Trophoblast cell (in vitro differentiated cells and primary cell): ENCODE data around the gene ACTR6.

Source experiments
- DNase-seq, 2 donors: peaks; one replicate each; pipeline ENCODE4 v3.0.0-alpha.2; 2016
- H2AFZ ChIP-seq: 2 replicates; pipeline ENCODE4 v1.6.1; 2013; ENCODE audit warnings: low read length, moderate library complexity, mild to moderate bottlenecking; ENCODE audit not compliant: insufficient read depth, poor library complexity
- H2AK5ac ChIP-seq: 2 replicates; pipeline ENCODE4 v1.6.1; 2013; ENCODE audit warnings: mild to moderate bottlenecking, low read length
- H2BK120ac ChIP-seq: 2 replicates; pipeline ENCODE4 v1.6.1; 2013; ENCODE audit warnings: low read length, mild to moderate bottlenecking, moderate library complexity; ENCODE audit not compliant: insufficient read depth, poor library complexity
- H2BK12ac ChIP-seq: 2 replicates; pipeline ENCODE4 v1.6.1; 2013; ENCODE audit warnings: mild to moderate bottlenecking, low read length, moderate library complexity
- H2BK5ac ChIP-seq: 2 replicates; pipeline ENCODE4 v1.6.1; 2013; ENCODE audit warnings: low read length, low read depth, moderate library complexity, mild to moderate bottlenecking; ENCODE audit not compliant: poor library complexity
- H3K14ac ChIP-seq: 2 replicates; pipeline ENCODE4 v1.6.1; 2013; ENCODE audit warnings: mild to moderate bottlenecking, low read length
- H3K18ac ChIP-seq: 2 replicates; pipeline ENCODE4 v1.6.1; 2013; ENCODE audit warnings: mild to moderate bottlenecking, low read length
- H3K23ac ChIP-seq: 2 replicates; pipeline ENCODE4 v1.6.1; 2013; ENCODE audit warnings: low read length
- H3K27ac ChIP-seq: 2 replicates; pipeline ENCODE4 v1.5.1; 2013; ENCODE audit warnings: low read depth, mild to moderate bottlenecking, inconsistent platforms, low read length, moderate library complexity
- H3K27me3 ChIP-seq: 2 replicates; pipeline ENCODE4 v1.6.1; 2013; ENCODE audit warnings: inconsistent platforms, mild to moderate bottlenecking, low read length, moderate library complexity; ENCODE audit not compliant: insufficient read depth
- H3K36me3 ChIP-seq, 2 experiments: 1 replicate in 1 of 2; 2 replicates in 1 of 2; pipeline ENCODE4 v1.6.1; 2013; ENCODE audit warnings: low read length in 2 of 2, mild to moderate bottlenecking in 2 of 2, moderate library complexity in 1 of 2; ENCODE audit not compliant: insufficient read depth in 2 of 2, control insufficient read depth in 1 of 2
- H3K4ac ChIP-seq: 2 replicates; pipeline ENCODE4 v1.6.1; 2013; ENCODE audit warnings: low read depth, mild to moderate bottlenecking, low read length, moderate library complexity
- H3K4me1 ChIP-seq, 2 experiments: 1 replicate in 1 of 2; 2 replicates in 1 of 2; pipeline ENCODE4 v1.6.1; 2013; ENCODE audit warnings: low read length in 2 of 2, mild to moderate bottlenecking in 2 of 2, moderate library complexity in 1 of 2; ENCODE audit not compliant: insufficient read depth in 2 of 2, control insufficient read depth in 1 of 2
- H3K4me2 ChIP-seq: 2 replicates; pipeline ENCODE4 v1.6.1; 2013; ENCODE audit warnings: inconsistent platforms, mild to moderate bottlenecking, low read length, moderate library complexity
- H3K4me3 ChIP-seq: 2 replicates; pipeline ENCODE4 v1.5.1; 2013; ENCODE audit warnings: mild to moderate bottlenecking, low read depth, low read length, inconsistent platforms
- H3K79me1 ChIP-seq: one replicate; pipeline ENCODE4 v1.6.1; 2013; ENCODE audit warnings: low read length
- H3K79me2 ChIP-seq: 2 replicates; pipeline ENCODE4 v1.6.1; 2013; ENCODE audit warnings: low read length, mild to moderate bottlenecking; ENCODE audit not compliant: control insufficient read depth, insufficient read depth, poor library complexity
- H3K9ac ChIP-seq: 2 replicates; pipeline ENCODE4 v1.6.1; 2013; ENCODE audit warnings: mild to moderate bottlenecking, low read length
- H3K9me3 ChIP-seq: 2 replicates; pipeline ENCODE4 v1.6.1; 2013; ENCODE audit warnings: low read depth, mild to moderate bottlenecking, control low read depth, inconsistent platforms, low read length; ENCODE audit not compliant: insufficient read depth
- H4K12ac ChIP-seq: 2 replicates; pipeline ENCODE4 v1.6.1; 2013; ENCODE audit warnings: low read depth, mild to moderate bottlenecking, low read length, moderate library complexity
- H4K8ac ChIP-seq: 2 replicates; pipeline ENCODE4 v1.6.1; 2013; ENCODE audit warnings: low read depth, mild to moderate bottlenecking, low read length, moderate library complexity
- H4K91ac ChIP-seq: one replicate; pipeline ENCODE4 v1.6.1; 2013; ENCODE audit warnings: low read depth, mild to moderate bottlenecking, low read length, moderate library complexity
- WGBS: extraction: QIAGEN DNeasy Blood & Tissue Kit; methylation state at CpG from one replicate; pipeline ENCODE4 v1.1.7; 2013; ENCODE audit warnings: missing lambda C conversion rate; ENCODE audit not compliant: insufficient read length, insufficient coverage; ENCODE audit errors: extremely low coverage; 5-methylcytosine and 5-hydroxymethylcytosine counted together

Gene ACTR6

GRCh38 chr12:100184549-100185145 is 16.0 kb upstream of the ACTR6 start:
- no peak overlapping the region for H3K4me3 ChIP-seq
- H3K27me3 ChIP-seq, result no peaks in the 10 kb centered on the region
- H3K9me3 ChIP-seq, result peaks cover 2% of the 10 kb centered on the region
- no peak overlapping the region for H2BK120ac ChIP-seq
- no peak overlapping the region for H4K8ac ChIP-seq
- no peak overlapping the region for H3K23ac ChIP-seq
- H3K4ac ChIP-seq, result no peak overlapping the region
- peaks cover 0 to 2% of the 10 kb centered on the region in 2 experiments for H3K4me1 ChIP-seq
- H3K79me2 ChIP-seq, result no peaks in the 10 kb centered on the region
- no peaks in the 10 kb centered on the region for H3K79me1 ChIP-seq
- no peak overlapping the region for H3K18ac ChIP-seq
- no peak overlapping the region for H3K4me2 ChIP-seq
- no peak overlapping the region for H2BK12ac ChIP-seq
- H3K9ac ChIP-seq, result no peak overlapping the region
- H2BK5ac ChIP-seq, result no peak overlapping the region
- no peak for DNase-seq
- no peak overlapping the region for H2AK5ac ChIP-seq
- no peak overlapping the region for H3K14ac ChIP-seq
- H3K27ac ChIP-seq, result no peak overlapping the region
- WGBS, result no CpG with 5 or more reads among the region's 8 CpGs
- no peak overlapping the region for H2AFZ ChIP-seq
- H4K12ac ChIP-seq, result no peak overlapping the region
- H3K36me3 ChIP-seq, result no peaks in the 10 kb centered on the region
- H4K91ac ChIP-seq, result no peak overlapping the region

DNA sequence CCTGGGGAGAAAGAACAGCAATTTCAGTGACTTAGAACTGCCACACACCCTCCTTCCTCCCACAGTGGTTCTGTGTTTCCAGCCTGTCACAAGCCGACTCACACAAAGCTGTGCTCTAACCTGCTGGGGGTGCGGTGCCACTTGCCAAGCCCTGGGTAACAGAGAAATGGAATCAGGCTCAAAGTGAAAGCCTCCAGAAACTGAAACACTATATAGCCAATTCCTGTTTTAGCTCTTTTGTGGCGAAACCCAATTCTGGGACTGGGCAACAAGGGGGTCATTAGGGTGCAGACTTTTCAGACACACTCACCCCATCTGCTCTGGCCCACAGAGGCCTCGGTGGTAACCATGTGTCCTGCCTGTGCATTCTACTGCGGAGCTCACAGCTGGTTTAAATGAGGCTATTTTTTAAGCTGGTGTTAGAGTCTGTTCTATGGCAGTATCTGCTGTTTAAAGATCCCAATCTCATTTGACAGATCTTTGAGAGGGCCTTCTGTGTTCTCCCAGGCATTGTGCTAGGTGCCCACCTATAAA is 15.2 kb upstream of the ACTR6 start:
- Histone ChIP-seq H2BK12ac (no peak overlapping the region), H3K9me3 (peaks cover 2% of the 10 kb centered on the region), H3K4ac (no peak overlapping the region), H4K91ac (no peak overlapping the region), H2BK5ac (no peak overlapping the region), H4K12ac (no peak overlapping the region), H3K18ac (no peak overlapping the region), H3K36me3 (no peaks in the 10 kb centered on the region), H3K79me2 (no peaks in the 10 kb centered on the region), H3K23ac (no peak overlapping the region), H2BK120ac (no peak overlapping the region), H3K27ac (no peak overlapping the region), H3K14ac (no peak overlapping the region), H3K4me2 (no peak overlapping the region), H4K8ac (no peak overlapping the region), H3K4me1 (peaks cover 0 to 2% of the 10 kb centered on the region in 2 experiments), H2AFZ (no peak overlapping the region), H3K9ac (no peak overlapping the region), H3K4me3 (no peak overlapping the region), H3K27me3 (no peaks in the 10 kb centered on the region), H2AK5ac (no peak overlapping the region), H3K79me1 (no peaks in the 10 kb centered on the region)
- WGBS, result no CpG with 5 or more reads among the region's 5 CpGs
- DNase-seq, result no peak

GRCh38 chr12:100186071-100186470 is 14.5 kb upstream of the ACTR6 start:
- no peak overlapping the region for H2AK5ac ChIP-seq

DNA sequence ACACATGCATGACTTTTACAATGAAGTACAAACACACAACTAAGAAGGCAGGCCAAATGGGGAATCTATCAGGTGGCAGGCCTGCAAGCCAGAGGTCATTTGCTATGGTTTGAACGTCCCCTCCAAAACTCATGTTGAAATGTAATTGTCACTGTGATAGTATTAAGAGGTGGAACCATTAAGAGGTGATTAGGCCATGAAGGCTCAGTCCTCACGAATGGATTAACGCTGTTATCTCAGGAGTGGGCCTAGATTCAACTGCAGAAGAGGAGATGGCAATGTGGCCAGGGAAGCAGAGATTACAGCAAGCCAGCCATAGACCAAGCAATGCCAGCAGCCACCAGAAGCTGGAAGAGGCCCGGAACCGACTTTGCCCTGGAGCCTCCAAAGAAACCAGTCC is 13.5 kb upstream of the ACTR6 start:
- Histone ChIP-seq H2BK12ac (no peak overlapping the region), H3K79me1 (no peaks in the 10 kb centered on the region), H3K4ac (no peak overlapping the region), H3K14ac (no peak overlapping the region), H4K8ac (no peak overlapping the region), H3K4me1 (peaks cover 0 to 2% of the 10 kb centered on the region in 2 experiments), H3K36me3 (no peaks in the 10 kb centered on the region), H2BK5ac (no peak overlapping the region), H3K79me2 (no peaks in the 10 kb centered on the region), H4K12ac (no peak overlapping the region), H3K23ac (no peak overlapping the region), H2BK120ac (no peak overlapping the region), H3K27ac (no peak overlapping the region), H3K9me3 (peaks cover 2% of the 10 kb centered on the region), H2AK5ac (no peak overlapping the region), H3K27me3 (no peaks in the 10 kb centered on the region), H3K4me3 (no peak overlapping the region), H3K9ac (no peak overlapping the region), H4K91ac (no peak overlapping the region), H3K18ac (no peak overlapping the region), H2AFZ (no peak overlapping the region), H3K4me2 (no peak overlapping the region)
- WGBS, result no CpG with 5 or more reads among the region's 5 CpGs
- no peak for DNase-seq

More at GRCh38 chr12:100186071-100186470, 14.5 kb upstream of the ACTR6 start:
- Histone ChIP-seq H3K27ac (no peak overlapping the region), H3K4me1 (peaks cover 0 to 2% of the 10 kb centered on the region in 2 experiments), H4K91ac (no peak overlapping the region), H3K36me3 (no peaks in the 10 kb centered on the region), H3K4ac (no peak overlapping the region), H3K9ac (no peak overlapping the region), H2BK12ac (no peak overlapping the region), H3K9me3 (peaks cover 2% of the 10 kb centered on the region), H2BK5ac (no peak overlapping the region), H3K27me3 (no peaks in the 10 kb centered on the region), H3K23ac (no peak overlapping the region), H2BK120ac (no peak overlapping the region), H4K12ac (no peak overlapping the region), H3K79me2 (no peaks in the 10 kb centered on the region), H2AFZ (no peak overlapping the region), H4K8ac (no peak overlapping the region), H3K4me2 (no peak overlapping the region), H3K4me3 (no peak overlapping the region), H3K18ac (no peak overlapping the region), H3K79me1 (no peaks in the 10 kb centered on the region), H3K14ac (no peak overlapping the region)
- no peak for DNase-seq
- no CpG with 5 or more reads among the region's 6 CpGs for WGBS
